A673 (cell line): ENCODE results near the gene MYL9. TPM values are rescaled to one million over a fixed set of nuclear protein-coding genes. Genes with fewer than 3 reads are reported as not detected.
A peak's percentile ranks its signal among the peaks of the same experiment; 100 is the strongest.

Experiments
- BruUV-seq: library from RNA; stranded (reverse); fragments of 400-500 nt; replicated peaks from 2 replicates; lab custom pipeline; 2021; lab: Mats Ljungman, UMichigan
- CTCF ChIA-PET: fragments of 300-600 bp; sonication (Branson Sonifier 250); formaldehyde crosslinking; loops from one replicate; lab custom pipeline; 2022; ENCODE audit warnings: antibody characterized with exemption; lab: Charles Lee
- POLR2A ChIA-PET: fragments of 300-600 bp; sonication (Branson Sonifier 250); formaldehyde crosslinking; loops from one replicate; lab custom pipeline; 2022; ENCODE audit warnings: antibody characterized with exemption; ENCODE audit not compliant: low non-redundant PET; lab: Charles Lee
- DNase-seq: peaks from one replicate; pipeline ENCODE4 v3.0.0-alpha.2; 2015; ENCODE audit warnings: low spot score
- H3K27ac ChIP-seq: fragments of 200-600 bp; sonication (generic); 2 replicates; pipeline ENCODE4 v1.5.1; 2016; ENCODE audit warnings: mixed run types, low read depth, mild to moderate bottlenecking, mixed read lengths, antibody characterized with exemption, low read length; ENCODE audit not compliant: poor library complexity, severe bottlenecking
- H3K27me3 ChIP-seq: fragments of 200-600 bp; sonication (generic); replicated peaks from 2 replicates; pipeline ENCODE4 v1.6.1; 2017; ENCODE audit warnings: mixed run types, low read depth, mild to moderate bottlenecking, mixed read lengths, antibody characterized with exemption, low read length; ENCODE audit not compliant: insufficient read depth, poor library complexity
- H3K36me3 ChIP-seq: fragments of 200-600 bp; sonication (generic); 2 replicates; pipeline ENCODE4 v1.6.1; 2016; ENCODE audit warnings: mixed run types, mild to moderate bottlenecking, mixed read lengths, antibody characterized with exemption, low read length; ENCODE audit not compliant: insufficient read depth, poor library complexity, severe bottlenecking
- H3K4me1 ChIP-seq: fragments of 200-600 bp; sonication (generic); 2 replicates; pipeline ENCODE4 v1.6.1; 2017; ENCODE audit warnings: mixed run types, mild to moderate bottlenecking, mixed read lengths, antibody characterized with exemption, low read length; ENCODE audit not compliant: insufficient read depth, poor library complexity, severe bottlenecking
- H3K4me3 ChIP-seq: fragments of 200-600 bp; sonication (generic); 2 replicates; pipeline ENCODE4 v1.5.1; 2016; ENCODE audit warnings: low read depth, mixed run types, mild to moderate bottlenecking, mixed read lengths, low read length; ENCODE audit not compliant: poor library complexity, severe bottlenecking
- H3K9me3 ChIP-seq: fragments of 200-600 bp; sonication (generic); 2 replicates; pipeline ENCODE4 v1.6.1; 2016; ENCODE audit warnings: mixed run types, low read depth, mild to moderate bottlenecking, mixed read lengths, antibody characterized with exemption, low read length; ENCODE audit not compliant: poor library complexity, severe bottlenecking
- CTCF ChIP-seq: fragments of 300-800, 200-600 bp; sonication (generic); conservative IDR thresholded peaks from 2 replicates; pipeline ENCODE4 v1.5.1; 2017; ENCODE audit warnings: low read depth, mild to moderate bottlenecking, antibody characterized with exemption, low read length, moderate library complexity, mixed read lengths
- EZH2 ChIP-seq: fragments of 200-600 bp; sonication (generic); IDR thresholded peaks from 2 replicates; pipeline ENCODE4 v1.6.1; 2017; ENCODE audit warnings: borderline replicate concordance, low read depth, mild to moderate bottlenecking, mixed read lengths, antibody characterized with exemption, low read length; ENCODE audit not compliant: poor library complexity, severe bottlenecking
- intact Hi-C: fragments of 100-400 bp; cut with micrococcal nuclease; formaldehyde crosslinking; loops from one replicate; pipeline ENCODE4 v1.10.0; 2022; ENCODE audit not compliant: unreplicated experiment
- total RNA-seq: library from RNA; stranded (reverse); gene quantifications from 2 replicates; pipeline ENCODE4 v1.2.3, GENCODE V29; 2021

MYL9 gene
- total RNA-seq, 1 experiment from 2014 or later: not detected

DNA sequence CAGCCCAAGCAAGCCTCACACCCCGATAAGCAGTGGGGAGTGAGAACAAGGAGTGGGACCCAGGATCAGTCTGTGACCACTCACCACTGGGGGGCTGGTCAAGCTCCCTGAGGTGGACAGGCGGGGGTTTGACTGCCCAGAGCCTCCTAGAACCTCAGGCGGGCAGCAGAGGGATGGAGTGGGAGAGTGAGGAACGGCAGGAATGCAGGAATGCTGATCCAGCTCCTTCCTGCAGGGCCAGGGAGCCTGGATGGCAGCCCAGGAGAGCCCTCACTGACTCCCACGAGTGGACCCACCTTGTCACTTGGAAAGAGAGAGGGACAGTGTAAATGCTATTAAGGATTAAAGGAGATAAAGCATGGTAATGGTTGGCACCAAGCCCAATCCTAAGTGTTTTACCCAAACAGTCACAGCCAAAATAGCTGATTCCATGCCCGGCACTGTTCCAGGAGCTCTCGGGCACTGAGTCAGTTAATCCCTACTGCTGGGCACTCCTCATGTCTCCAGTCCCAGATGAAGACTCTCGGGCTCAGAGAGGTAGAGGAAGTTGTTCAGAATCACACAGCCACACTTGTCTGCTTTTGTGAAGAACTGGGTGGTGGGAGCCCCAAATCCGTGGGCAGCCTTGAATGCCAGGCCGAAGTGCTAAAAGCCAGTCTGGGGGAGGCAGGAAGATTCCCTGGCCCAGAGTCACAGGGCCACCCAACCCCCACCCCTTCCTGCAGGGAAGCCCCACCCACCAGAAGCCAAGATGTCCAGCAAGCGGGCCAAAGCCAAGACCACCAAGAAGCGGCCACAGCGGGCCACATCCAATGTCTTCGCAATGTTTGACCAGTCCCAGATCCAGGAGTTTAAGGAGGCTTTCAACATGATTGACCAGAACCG, 3.1 kb downstream of the MYL9 start:
- ChIA-PET CTCF (no interaction called here), POLR2A (no interaction called here)
- Histone ChIP-seq H3K4me3 (no peak overlapping the region), H3K4me1 (peaks cover 11% of the 10 kb centered on the region), H3K36me3 (no peaks in the 10 kb centered on the region), H3K27ac (no peak overlapping the region), H3K9me3 (no peaks in the 10 kb centered on the region), H3K27me3 (no peaks in the 10 kb centered on the region)
- peak; percentile 87 for DNase-seq
- intact Hi-C loops: no loop called here
- BruUV-seq: no TSS peak
- no peak for TF ChIP-seq EZH2
- TF ChIP-seq CTCF: no peak

DNA sequence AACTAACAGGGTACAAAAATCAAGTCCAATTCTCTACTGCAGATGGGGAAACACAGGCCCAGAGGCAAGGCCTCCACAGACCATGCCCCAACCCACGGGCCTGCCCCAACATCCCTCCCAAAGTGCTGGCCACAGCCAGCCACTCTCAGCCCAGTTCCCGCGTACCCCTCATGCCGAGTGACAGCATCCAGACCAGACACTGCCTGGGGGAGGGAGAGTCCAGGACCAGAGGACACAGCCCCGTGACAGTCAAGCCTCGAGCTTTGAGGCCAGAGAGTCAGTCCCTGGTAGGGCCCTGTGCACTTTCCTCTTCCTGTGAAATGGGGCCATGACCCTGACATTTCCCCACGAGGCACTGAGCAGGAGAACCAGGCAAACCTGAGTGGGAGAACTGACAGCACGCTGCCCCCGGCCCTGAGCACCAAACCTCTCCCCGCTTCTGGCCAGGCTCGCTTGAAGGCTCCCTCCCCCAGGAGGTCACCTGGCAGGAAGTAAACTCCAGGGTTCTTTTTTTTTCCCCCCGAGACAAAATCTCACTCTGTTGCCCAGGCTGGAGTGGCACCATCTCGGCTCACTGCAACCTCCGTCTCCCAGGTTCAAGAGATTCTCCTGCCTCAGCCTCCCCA, 4.9 kb downstream of the MYL9 start:
- no peak for DNase-seq
- Histone ChIP-seq H3K4me1 (peaks cover 5% of the 10 kb centered on the region), H3K27me3 (no peaks in the 10 kb centered on the region), H3K9me3 (no peaks in the 10 kb centered on the region), H3K36me3 (no peaks in the 10 kb centered on the region), H3K4me3 (no peak overlapping the region), H3K27ac (no peak overlapping the region)
- no peak for TF ChIP-seq EZH2
- no peak for TF ChIP-seq CTCF
- ChIA-PET POLR2A (no interaction called here), CTCF (interaction anchor here (0.7 kb wide), 1 partner anchor 648 kb away, joined by 3 read pairs; no protein-coding TSS in a partner anchor)
- intact Hi-C loops: no loop called here
- no TSS peak for BruUV-seq

DNA sequence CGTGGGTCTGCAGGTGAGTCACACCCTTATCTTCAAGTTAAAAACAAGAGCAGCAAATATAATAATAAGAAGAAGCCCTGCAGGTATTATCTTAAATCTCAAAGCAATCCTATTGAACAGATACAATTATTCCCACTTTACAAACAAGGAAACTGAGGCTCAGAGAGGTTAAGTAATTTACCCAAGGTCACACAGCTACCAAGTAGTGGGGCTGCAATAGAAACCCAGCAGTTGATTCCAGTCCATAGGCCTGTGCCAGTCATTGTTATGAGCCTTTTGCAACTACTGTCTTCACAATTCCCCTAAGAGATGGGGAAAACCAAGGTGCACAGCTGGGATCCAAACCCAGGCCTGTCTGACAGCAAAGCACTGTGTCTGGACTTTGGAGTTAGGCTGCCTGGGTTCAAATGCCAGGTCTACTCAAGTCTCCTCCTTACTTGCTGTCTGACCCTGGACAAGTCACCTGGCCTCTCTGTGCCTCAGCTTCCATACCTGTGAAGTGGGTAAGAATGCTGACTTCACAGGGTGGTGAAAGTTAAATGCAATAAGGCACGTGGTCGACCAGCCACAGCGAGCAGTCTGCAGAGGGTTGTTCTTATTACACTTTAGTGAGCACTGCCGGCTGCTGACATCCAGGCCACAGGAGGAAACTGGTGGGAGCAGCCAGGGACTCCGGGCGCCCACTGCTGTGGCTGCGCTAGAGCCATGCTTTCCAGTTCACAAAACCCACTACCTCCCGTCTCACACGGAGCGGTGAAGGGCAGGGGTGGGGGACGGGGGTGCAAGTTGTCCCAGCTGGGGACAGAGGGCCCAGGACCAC, 6.1 kb downstream of the MYL9 start:
- H3K27ac ChIP-seq: no peak overlapping the region
- H3K9me3 ChIP-seq: no peaks in the 10 kb centered on the region
- TF ChIP-seq CTCF (no peak), EZH2 (no peak)
- no peak for DNase-seq
- no peak overlapping the region for H3K4me3 ChIP-seq
- H3K27me3 ChIP-seq: no peaks in the 10 kb centered on the region
- no TSS peak for BruUV-seq
- intact Hi-C loops: no loop called here
- H3K36me3 ChIP-seq: no peaks in the 10 kb centered on the region
- CTCF ChIA-PET: interaction anchor here (0.6 kb wide), 1 partner anchor 45 kb away, joined by 3 read pairs; no protein-coding TSS in a partner anchor
- POLR2A ChIA-PET: no interaction called here
- peaks cover 5% of the 10 kb centered on the region for H3K4me1 ChIP-seq
